K562 (cell line): ENCODE data around the gene TFAP2D. TPM values are rescaled to one million over a fixed set of nuclear protein-coding genes. Genes with fewer than 3 reads are reported as not detected.

Experiments used
- ATAC-seq: fragments of 200-7000 bp; cut with Tn5 transposase; 3 replicates; pipeline ENCODE4 v1.9.1; 2020; ENCODE audit warnings: moderate library complexity
- BruUV-seq: library from RNA; stranded (reverse); fragments of 400-500 nt; replicated peaks from 2 replicates; lab custom pipeline; 2021; lab: Mats Ljungman, UMichigan
- CTCF ChIA-PET: fragments of 300-600 bp; formaldehyde crosslinking; extraction: SDS; loops from one replicate; lab custom pipeline; 2021; ENCODE audit warnings: low intra/inter-chr PET ratio; lab: Yijun Ruan, JAX
- POLR2A ChIA-PET: fragments of 300-600, 350-650 bp; sonication (Branson Sonifier 250); formaldehyde crosslinking; extraction: SDS; loops from one replicate; lab custom pipeline; 2021; ENCODE audit warnings: antibody characterized with exemption, inconsistent platforms; lab: Yijun Ruan, JAX
- DNase-seq, 4 experiments: peaks; one replicate each; pipeline versions ENCODE4 v3.0.0 to v3.0.0-alpha.2; 2011 to 2018; ENCODE audit warnings: low spot score in 3 of 4, mixed read lengths in 3 of 4; ENCODE audit errors: extremely low read depth in 1 of 4
- FAIRE-seq: peaks from 2 replicates; lab custom pipeline; 2011; peaks lifted over from hg19 to GRCh38; lab: Jason Lieb, UNC
- H2AFZ ChIP-seq: 2 replicates; pipeline ENCODE4 v1.6.0; 2011; ENCODE audit warnings: low read depth, low read length, control low read depth, inconsistent platforms
- H3K27ac ChIP-seq: fragments of 200-600 bp; 3 replicates; pipeline ENCODE4 v1.8.0; 2011; ENCODE audit warnings: low read depth, mild to moderate bottlenecking, control low read depth, inconsistent platforms, low read length, moderate library complexity, mixed read lengths; ENCODE audit errors: extremely low read depth
- H3K27me3 ChIP-seq, 2 experiments: fragments of 300-600 bp in 1 of 2; 2 replicates in 1 of 2; 3 replicates in 1 of 2; pipeline versions ENCODE4 v1.6.0 to v1.8.0; 2011; ENCODE audit warnings: inconsistent platforms in 2 of 2, low read length in 2 of 2, mild to moderate bottlenecking in 1 of 2, mixed read lengths in 1 of 2, moderate library complexity in 1 of 2; ENCODE audit not compliant: control insufficient read depth in 2 of 2, insufficient read depth in 2 of 2
- H3K36me3 ChIP-seq: fragments of 300-600 bp; 3 replicates; pipeline ENCODE4 v1.8.0; 2011; ENCODE audit warnings: mild to moderate bottlenecking, low read length, inconsistent platforms; ENCODE audit not compliant: control insufficient read depth, insufficient read depth
- H3K4me1 ChIP-seq, 2 experiments: fragments of 200-600 bp in 1 of 2; replicated peaks in 1 of 2; 2 replicates in 1 of 2; 3 replicates in 1 of 2; pipeline versions ENCODE4 v1.5.1 to v1.8.0; 2011; ENCODE audit warnings: inconsistent platforms in 2 of 2, low read length in 2 of 2, mild to moderate bottlenecking in 1 of 2, mixed read lengths in 1 of 2, moderate library complexity in 1 of 2; ENCODE audit not compliant: control insufficient read depth in 2 of 2, insufficient read depth in 2 of 2
- H3K4me2 ChIP-seq: 2 replicates; pipeline ENCODE4 v1.6.1; 2011; ENCODE audit warnings: low read length, control low read depth, inconsistent platforms, mixed read lengths; ENCODE audit not compliant: insufficient read depth
- H3K4me3 ChIP-seq: fragments of 200-600 bp; sonication (generic), shearing (Covaris generic); 2 replicates; pipeline ENCODE4 v1.5.1; 2016; ENCODE audit warnings: control low read depth, inconsistent platforms
- H3K79me2 ChIP-seq: fragments of 200-600 bp; 3 replicates; pipeline ENCODE4 v1.8.0; 2011; ENCODE audit warnings: low read length, inconsistent platforms; ENCODE audit not compliant: control insufficient read depth, insufficient read depth
- H3K9ac ChIP-seq, 2 experiments: 2 replicates each; pipeline versions ENCODE4 v1.6.0 to v1.6.1; 2011; ENCODE audit warnings: low read depth in 2 of 2, low read length in 2 of 2, control low read depth in 1 of 2, inconsistent platforms in 1 of 2, mild to moderate bottlenecking in 1 of 2, mixed read lengths in 1 of 2; ENCODE audit not compliant: insufficient read depth in 1 of 2
- H3K9me1 ChIP-seq: one replicate; pipeline ENCODE4 v1.6.0; 2011; ENCODE audit warnings: inconsistent platforms, mild to moderate bottlenecking, low read length, moderate library complexity; ENCODE audit not compliant: control insufficient read depth, insufficient read depth
- H3K9me3 ChIP-seq: replicated peaks from 2 replicates; pipeline ENCODE4 v1.5.1; 2011; ENCODE audit warnings: low read depth, low read length, inconsistent platforms; ENCODE audit not compliant: control insufficient read depth, insufficient read depth
- H4K20me1 ChIP-seq: replicated peaks from 2 replicates; pipeline ENCODE4 v1.6.1; 2011; ENCODE audit warnings: low read length, inconsistent platforms, mixed read lengths; ENCODE audit not compliant: control insufficient read depth, insufficient read depth
- CAMTA2 ChIP-seq: fragments of 250-450 bp; sonication (Bioruptor Pico); conservative IDR thresholded peaks from 2 replicates; pipeline ENCODE4 v1.5.1; 2022
- JUN ChIP-seq, 2 experiments: sonication (generic) in 1 of 2; formaldehyde crosslinking in 1 of 2; IDR thresholded peaks; 2 replicates each; pipeline versions ENCODE4 v1.6.1 to v1.8.0; 2012 to 2022; ENCODE audit warnings: borderline replicate concordance in 2 of 2, mild to moderate bottlenecking in 2 of 2, improper control_type of control experiment in 1 of 2, low read depth in 1 of 2, low read length in 1 of 2, missing genetic modification reagents in 1 of 2
- PATZ1 ChIP-seq: fragments of 250-450 bp; sonication (Bioruptor Pico); IDR thresholded peaks from 2 replicates; pipeline ENCODE4 v1.5.0; 2020; ENCODE audit warnings: mild to moderate bottlenecking, borderline replicate concordance
- SETDB1 ChIP-seq: IDR thresholded peaks from one replicate; pipeline ENCODE4 v1.6.1; 2012; ENCODE audit warnings: low read length, control low read depth, inconsistent platforms
- TRIM28 ChIP-seq: fragments of 450-650 bp; IDR thresholded peaks from 2 replicates; pipeline ENCODE4 v1.6.1; 2017
- ZNF274 ChIP-seq: IDR thresholded peaks from 2 replicates; pipeline ENCODE4 v1.6.1; 2011; ENCODE audit warnings: low read depth, mild to moderate bottlenecking, low read length, moderate library complexity, borderline replicate concordance
- ZNF512 ChIP-seq: IDR thresholded peaks from 2 replicates; pipeline ENCODE4 v1.6.1; 2016; ENCODE audit warnings: missing genetic modification characterization, missing compliant biosample characterization
- ZNF57 ChIP-seq: fragments of 450-650 bp; formaldehyde crosslinking; IDR thresholded peaks from 2 replicates; pipeline ENCODE4 v1.4.0; 2020; ENCODE audit warnings: mild to moderate bottlenecking, moderate library complexity
- ZNF785 ChIP-seq: fragments of 250-450 bp; sonication (Bioruptor Pico); IDR thresholded peaks from 2 replicates; pipeline ENCODE4 v1.4.0; 2020; ENCODE audit warnings: mild to moderate bottlenecking
- WGBS: fragments of 100-300 bp; shearing (Covaris generic); methylation state at CpG from one replicate; pipeline ENCODE4 v1.1.6; 2016; ENCODE audit warnings: low coverage, mixed read lengths; ENCODE audit not compliant: insufficient coverage; ENCODE audit errors: missing lambda C conversion rate; 5-methylcytosine and 5-hydroxymethylcytosine counted together
- in situ Hi-C: fragments of 300-500 bp; cut with MboI; formaldehyde crosslinking; loops from 4 replicates; pipeline ENCODE4 v1.15.0; 2018; ENCODE audit warnings: inconsistent platforms, mixed read lengths
- intact Hi-C: fragments of 100-400 bp; cut with micrococcal nuclease; formaldehyde crosslinking; loops from 2 replicates; pipeline ENCODE4 v1.14.2; 2022
- polyA plus RNA-seq, 8 experiments: library from polyadenylated mRNA; depleted of rRNA in 4 of 8; stranded (reverse) in 5 of 8; unstranded in 3 of 8; fragments of >200 nt; fragmentation: Nextera tagmentation in 2 of 8; fragmentation: Illumina TruSeq in 1 of 8; extraction: Ambion mirVana in 2 of 8; extraction: Trizol in 1 of 8; gene quantifications; 2 replicates each; pipeline versions ENCODE4 v1.2.1 to v1.2.3, GENCODE V29; 2011 to 2014; ENCODE audit warnings: inconsistent platforms in 1 of 8, missing spikeins in 1 of 8
- total RNA-seq, 7 experiments: library from RNA; depleted of rRNA in 6 of 7; stranded (reverse); fragments of >200 nt in 6 of 7; fragmentation: Illumina TruSeq in 2 of 7; extraction: Trizol in 2 of 7; gene quantifications; 2 replicates each; pipeline versions ENCODE4 v1.2.1 to v1.2.3, GENCODE V29; 2011 to 2021; ENCODE audit warnings: low replicate concordance in 1 of 7

TFAP2D gene
- total and polyA plus RNA-seq, 9 of the 15 experiments (the other 6 are each of a cell fraction or from before 2014, with no cell fraction given) = not detected

- FAIRE-seq = no peak
- TF ChIP-seq PATZ1 (CRISPR knock-in tag) = no peak
- TF ChIP-seq ZNF785 = no peak
- TF ChIP-seq ZNF512 (tag) = no peak
- TF ChIP-seq TRIM28 = no peak
- TF ChIP-seq JUN (IDR thresholded peaks at IDR 0.05; ENCODE audit: borderline replicate concordance, low read depth, low read length) = no peak
- no peak for TF ChIP-seq JUN (CRISPR knock-in tag; IDR thresholded peaks at IDR 0.05; ENCODE audit: borderline replicate concordance)
- TF ChIP-seq CAMTA2 (CRISPR knock-in tag) = no peak
- no peak for TF ChIP-seq ZNF57 (CRISPR knock-in tag)
- TF ChIP-seq ZNF274 = no peak
- TF ChIP-seq SETDB1 = no peak
- TF ChIP-seq, all 486 proteins: peak for 0
- Histone ChIP-seq H3K4me3 (no peak overlapping the region), H3K4me1 (no peaks in the 10 kb centered on the region), H3K36me3 (no peaks in the 10 kb centered on the region), H3K27me3 (no peaks in the 10 kb centered on the region), H3K4me2 (no peak overlapping the region), H3K79me2 (no peaks in the 10 kb centered on the region), H3K27ac (no peak overlapping the region), H3K9ac (no peak overlapping the region), H3K9me3 (no peaks in the 10 kb centered on the region), H4K20me1 (no peaks in the 10 kb centered on the region), H3K9me1 (no peaks in the 10 kb centered on the region), H2AFZ (no peak overlapping the region)
- POLR2A ChIA-PET = no interaction called here
- CTCF ChIA-PET = no interaction called here
- BruUV-seq = no TSS peak
- no peak for ATAC-seq
- no peak for DNase-seq
- intact Hi-C loops = no loop called here
- in situ Hi-C loops = no loop called here
- 6% methylated on average over 1 of the region's 1 CpG for WGBS
Observed at GRCh38 chr6:50663806-50664205, 49.5 kb upstream of the TFAP2D start.
